Aorta (tissue), 5 donors: ENCODE measurements around the gene ZNF804B. TPM values are rescaled to one million over a fixed set of nuclear protein-coding genes. Genes with fewer than 3 reads are reported as not detected.

Experiments
- ATAC-seq: fragments of 200-7000 bp; cut with Tn5 transposase; one replicate; pipeline ENCODE4 v1.9.1; 2022; ENCODE audit warnings: moderate library complexity; ENCODE audit not compliant: low FRiP score
- DNase-seq, 2 donors: peaks; one replicate each; pipeline ENCODE4 v3.0.0-alpha.2; 2020
- H3K27ac ChIP-seq, 2 donors: one replicate each; pipeline ENCODE4 v1.5.1; 2013; ENCODE audit warnings: low read length in 2 of 2, mild to moderate bottlenecking in 2 of 2, moderate library complexity in 2 of 2, control low read depth in 1 of 2, inconsistent platforms in 1 of 2, low read depth in 1 of 2
- H3K27me3 ChIP-seq, 2 donors: one replicate each; pipeline ENCODE4 v1.6.1; 2013; ENCODE audit warnings: control low read depth in 1 of 2, low read length in 1 of 2, mild to moderate bottlenecking in 1 of 2, moderate library complexity in 1 of 2; ENCODE audit not compliant: insufficient read depth in 2 of 2, control insufficient read depth in 1 of 2
- H3K36me3 ChIP-seq, 2 donors: one replicate each; pipeline ENCODE4 v1.6.1; 2013; ENCODE audit warnings: control low read depth in 1 of 2, low read length in 1 of 2, mild to moderate bottlenecking in 1 of 2; ENCODE audit not compliant: insufficient read depth in 2 of 2, control insufficient read depth in 1 of 2
- H3K4me1 ChIP-seq, 2 donors: one replicate each; pipeline ENCODE4 v1.6.1; 2013; ENCODE audit warnings: low read length in 2 of 2, control low read depth in 1 of 2, mild to moderate bottlenecking in 1 of 2, moderate library complexity in 1 of 2; ENCODE audit not compliant: insufficient read depth in 2 of 2, control insufficient read depth in 1 of 2
- H3K4me3 ChIP-seq, 2 donors: one replicate each; pipeline ENCODE4 v1.5.1; 2013; ENCODE audit warnings: low read length in 2 of 2, control low read depth in 1 of 2, mild to moderate bottlenecking in 1 of 2
- H3K9me3 ChIP-seq: one replicate; pipeline ENCODE4 v1.6.1; 2013; ENCODE audit warnings: mild to moderate bottlenecking, low read length; ENCODE audit not compliant: control insufficient read depth
- WGBS, 2 donors: extraction: QIAGEN DNeasy Blood & Tissue Kit; methylation state at CpG; one replicate each; pipeline ENCODE4 v1.1.7; 2013; 5-methylcytosine and 5-hydroxymethylcytosine counted together
- intact Hi-C, 2 donors: fragments of 100-400 bp; cut with DNase I; formaldehyde crosslinking; loops; one replicate each; pipeline versions ENCODE4 v1.14.2 to v1.15.0; 2022
- polyA plus RNA-seq, 2 donors: library from polyadenylated mRNA; stranded (reverse); fragments of 200-250 nt; gene quantifications; one replicate each; pipeline ENCODE4 v1.2.3, GENCODE V29; 2013
- total RNA-seq, 2 donors: library from RNA; stranded (reverse); fragmentation: NEBNext Ultra II Directional; extraction: Animal tissue kit (Norgen Biotek cat#: 25700); gene quantifications; one replicate each; pipeline ENCODE4 v1.2.1, GENCODE V29; 2021
- donor health status: healthy with polysubstance abuse.
- donor health status: Bipolar disorder and iron deficiency.
- donor health status: DM: no; HTN: no; CAD: no.
- donor health status: DM: no; HTN: no; CAD: no.
- donor health status: DM: yes; HTN: yes; CAD: no.

The ZNF804B gene
- total and polyA plus RNA-seq, 4 donors, result not detected

DNA sequence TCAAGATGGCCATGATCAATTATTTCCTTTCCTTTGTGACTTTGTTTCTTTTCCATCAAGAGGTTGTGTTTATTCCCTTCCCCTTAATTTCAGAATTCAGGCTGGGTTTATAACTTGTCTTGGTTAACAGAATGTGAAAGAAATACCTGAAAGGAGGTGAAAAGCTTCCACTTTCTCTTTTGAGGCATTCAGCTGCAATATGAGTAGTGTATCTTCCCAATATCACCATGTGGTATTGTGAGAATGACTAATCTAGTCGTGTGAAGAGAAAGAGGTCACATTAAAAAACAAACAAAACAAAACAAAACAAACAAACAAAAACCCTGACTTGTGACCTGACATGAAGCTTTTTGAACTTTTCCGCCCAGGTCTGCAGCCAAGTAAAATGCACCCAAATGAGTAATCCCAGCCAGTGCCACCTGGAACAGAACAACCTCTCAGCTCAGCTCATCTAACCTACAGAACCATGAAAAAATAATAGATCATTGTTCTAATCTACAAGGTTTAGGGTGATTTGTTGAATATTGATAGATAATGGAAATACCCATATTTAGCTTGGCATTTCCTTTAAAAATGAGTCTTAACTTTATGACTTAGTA, 106.9 kb downstream of the ZNF804B start:
- 45 to 56% methylated on average over 2 of the region's 2 CpGs for WGBS, 2 donors
- no peak for DNase-seq
- H3K4me3 ChIP-seq, result no peak overlapping the region
- H3K9me3 ChIP-seq, result no peaks in the 10 kb centered on the region
- H3K36me3 ChIP-seq, result no peaks in the 10 kb centered on the region
- no peak for ATAC-seq
- H3K27me3 ChIP-seq, result no peaks in the 10 kb centered on the region
- intact Hi-C loops, result no loop called here
- H3K27ac ChIP-seq, result no peak overlapping the region
- no peaks in the 10 kb centered on the region for H3K4me1 ChIP-seq

DNA sequence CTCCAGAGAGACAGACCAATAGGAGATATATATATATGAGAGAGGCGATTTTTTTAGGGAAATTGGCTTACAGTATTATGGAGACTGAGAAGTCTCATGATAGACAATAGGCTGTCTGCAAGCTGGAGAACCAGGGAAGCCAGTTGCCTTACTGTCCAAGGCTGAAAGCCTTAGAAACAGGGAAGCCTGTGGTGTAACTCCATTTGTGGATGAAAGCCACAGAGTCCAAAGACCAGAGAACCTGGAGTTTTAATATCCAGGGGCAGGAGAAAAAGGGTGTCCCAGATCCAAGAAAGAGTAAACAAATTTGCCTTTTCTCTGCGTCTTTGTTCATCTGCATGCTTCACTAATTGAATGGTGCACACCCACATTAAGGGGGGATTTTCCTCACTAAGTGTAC, 107.7 kb downstream of the ZNF804B start:
- no peaks in the 10 kb centered on the region for H3K36me3 ChIP-seq
- 92 to 95% methylated on average over 2 of the region's 2 CpGs for WGBS, 2 donors
- H3K27me3 ChIP-seq, result no peaks in the 10 kb centered on the region
- H3K27ac ChIP-seq, result no peak overlapping the region
- ATAC-seq, result no peak
- no peaks in the 10 kb centered on the region for H3K4me1 ChIP-seq
- intact Hi-C loops, result no loop called here
- H3K4me3 ChIP-seq, result no peak overlapping the region
- no peaks in the 10 kb centered on the region for H3K9me3 ChIP-seq
- DNase-seq, result no peak

DNA sequence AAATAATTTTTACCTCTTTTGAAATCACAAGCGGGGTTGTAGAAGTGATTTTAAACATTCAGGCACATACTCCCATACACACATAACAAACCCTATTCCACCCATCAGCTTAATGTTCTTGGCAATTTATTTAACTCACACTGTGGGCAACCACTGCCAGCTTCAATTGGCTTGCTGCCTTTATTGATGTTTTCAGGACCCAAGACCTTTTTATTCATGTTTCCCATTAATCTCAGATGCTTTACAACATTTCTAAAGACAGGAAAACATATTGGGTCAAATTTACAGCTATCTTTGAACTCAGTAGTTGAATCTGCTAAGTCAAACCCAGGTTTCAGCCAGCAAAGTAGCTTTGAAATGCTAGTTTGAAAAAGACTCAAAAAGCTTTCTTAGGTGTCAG, 109.0 kb downstream of the ZNF804B start:
- H3K4me1 ChIP-seq, result no peaks in the 10 kb centered on the region
- no peaks in the 10 kb centered on the region for H3K36me3 ChIP-seq
- WGBS, 2 donors, result 36 to 62% methylated on average over 1 of the region's 1 CpG
- no peaks in the 10 kb centered on the region for H3K27me3 ChIP-seq
- intact Hi-C loops, result no loop called here
- DNase-seq (no peak), ATAC-seq (no peak)
- no peak overlapping the region for H3K27ac ChIP-seq
- H3K9me3 ChIP-seq, result no peaks in the 10 kb centered on the region
- H3K4me3 ChIP-seq, result no peak overlapping the region

DNA sequence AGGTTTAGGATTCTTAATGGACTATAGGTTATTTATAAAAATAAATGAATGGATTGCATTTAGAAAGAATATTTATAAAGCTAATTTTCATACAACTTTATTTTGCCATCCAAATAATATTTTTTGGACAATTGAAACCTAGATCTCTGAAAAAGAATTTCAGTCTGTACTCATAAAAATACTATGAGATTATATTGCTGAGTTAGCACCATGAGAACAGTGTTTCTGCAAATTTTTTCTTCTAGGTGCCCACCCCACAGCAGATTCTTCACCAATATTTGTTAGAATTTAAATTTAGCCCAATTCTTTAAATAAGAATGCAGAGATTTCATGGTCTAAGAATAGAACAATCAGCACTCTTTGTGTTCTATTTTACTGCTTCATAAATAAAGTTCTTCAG, 121.6 kb downstream of the ZNF804B start:
- H3K36me3 ChIP-seq, result no peaks in the 10 kb centered on the region
- H3K9me3 ChIP-seq, result no peaks in the 10 kb centered on the region
- H3K4me1 ChIP-seq, result no peaks in the 10 kb centered on the region
- H3K27ac ChIP-seq, result no peak overlapping the region
- intact Hi-C loops, result no loop called here
- H3K27me3 ChIP-seq, result no peaks in the 10 kb centered on the region
- no peak for DNase-seq
- no peak overlapping the region for H3K4me3 ChIP-seq
- no peak for ATAC-seq

DNA sequence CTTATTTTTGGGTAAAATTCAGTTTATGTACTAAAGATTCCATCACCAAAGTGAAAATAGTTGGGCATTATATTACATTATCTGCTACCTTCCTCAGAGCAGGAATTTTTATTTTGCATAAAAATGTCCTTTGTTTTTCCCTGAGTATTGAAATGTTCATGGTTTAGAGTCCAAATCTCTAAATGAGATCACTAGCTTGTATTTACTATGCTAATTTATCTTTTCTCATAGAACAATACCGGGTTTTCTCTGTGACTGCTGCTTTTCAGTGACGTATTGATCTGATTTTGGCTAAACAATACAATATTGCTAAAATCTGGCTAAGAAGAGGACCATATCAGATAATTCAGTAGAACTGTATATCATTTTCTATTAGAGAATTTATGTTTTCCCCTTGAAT, 125.6 kb downstream of the ZNF804B start:
- ATAC-seq, result no peak
- Histone ChIP-seq H3K27me3 (no peaks in the 10 kb centered on the region), H3K27ac (no peak overlapping the region), H3K4me1 (no peaks in the 10 kb centered on the region), H3K9me3 (no peaks in the 10 kb centered on the region), H3K4me3 (no peak overlapping the region), H3K36me3 (no peaks in the 10 kb centered on the region)
- intact Hi-C loops, result no loop called here
- WGBS, 2 donors, result 64 to 74% methylated on average over 2 of the region's 2 CpGs
- no peak for DNase-seq

DNA sequence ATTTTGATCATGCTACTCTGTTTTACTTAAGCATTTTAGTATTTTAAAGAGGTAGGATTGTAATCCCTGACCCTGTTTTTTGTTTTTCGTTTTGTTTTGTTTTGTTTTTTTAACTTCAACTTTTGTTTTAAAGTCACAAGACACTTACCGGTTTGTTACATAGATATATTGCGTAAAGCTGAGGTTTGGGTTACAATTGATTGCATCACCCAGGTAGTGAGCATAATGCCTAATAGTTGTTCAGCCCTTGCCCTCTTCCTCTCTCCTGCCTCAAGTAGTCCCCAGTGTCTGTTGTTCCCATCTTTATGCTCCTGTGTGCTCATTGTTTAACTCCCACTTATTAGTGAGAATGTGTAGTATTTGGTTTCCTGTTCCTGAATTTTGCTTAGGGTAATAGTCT, 129.2 kb downstream of the ZNF804B start:
- 65 to 84% methylated on average over 3 of the region's 3 CpGs for WGBS, 2 donors
- no peak for ATAC-seq
- intact Hi-C loops, result no loop called here
- Histone ChIP-seq H3K4me1 (no peaks in the 10 kb centered on the region), H3K36me3 (no peaks in the 10 kb centered on the region), H3K9me3 (no peaks in the 10 kb centered on the region), H3K27me3 (no peaks in the 10 kb centered on the region), H3K4me3 (no peak overlapping the region), H3K27ac (no peak overlapping the region)
- no peak for DNase-seq

DNA sequence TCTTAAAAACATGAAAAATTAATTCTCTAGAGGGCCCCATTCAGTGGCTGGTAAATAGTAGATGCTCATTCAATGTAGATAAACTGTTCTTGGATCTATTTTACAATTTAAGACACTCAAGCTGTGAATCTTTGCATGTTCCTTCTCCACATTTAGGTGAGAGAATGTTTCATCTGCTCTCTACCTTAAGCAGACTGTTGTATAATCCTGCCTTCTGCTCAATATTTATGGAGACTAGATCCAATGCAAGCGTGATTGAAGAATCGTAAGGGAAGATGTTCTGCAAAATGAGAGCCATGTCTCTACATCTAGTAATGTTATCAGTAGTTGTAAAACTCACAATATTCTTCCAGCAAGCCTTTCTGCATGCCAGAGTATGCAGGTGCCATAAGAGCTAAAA, 151.0 kb downstream of the ZNF804B start:
- Histone ChIP-seq H3K27ac (no peak overlapping the region), H3K27me3 (no peaks in the 10 kb centered on the region), H3K36me3 (no peaks in the 10 kb centered on the region), H3K4me3 (no peak overlapping the region), H3K9me3 (no peaks in the 10 kb centered on the region), H3K4me1 (no peaks in the 10 kb centered on the region)
- DNase-seq (no peak), ATAC-seq (no peak)
- WGBS, 2 donors, result 86 to 90% methylated on average over 2 of the region's 2 CpGs
- intact Hi-C loops, result no loop called here

DNA sequence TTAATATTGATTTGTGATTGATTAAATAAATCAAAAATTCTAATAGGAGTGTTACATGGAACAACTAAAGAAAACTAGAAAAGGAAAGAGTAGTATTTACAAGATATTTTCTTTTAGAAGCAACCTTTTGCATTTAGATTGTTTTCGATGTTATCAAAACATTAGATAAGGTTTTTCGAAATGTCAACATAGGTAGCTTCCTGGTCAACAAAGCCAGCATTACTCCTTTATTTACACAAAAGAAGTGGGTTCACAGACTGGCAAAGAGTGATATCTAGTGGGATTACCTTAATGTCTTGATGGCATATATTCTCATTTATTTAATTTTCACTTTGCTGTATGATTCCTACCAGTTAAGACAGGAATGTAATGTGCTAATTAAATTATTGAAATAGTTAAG, 153.4 kb downstream of the ZNF804B start:
- ATAC-seq (no peak), DNase-seq (no peak)
- H3K27ac ChIP-seq, result no peak overlapping the region
- no peaks in the 10 kb centered on the region for H3K4me1 ChIP-seq
- no peaks in the 10 kb centered on the region for H3K27me3 ChIP-seq
- no peak overlapping the region for H3K4me3 ChIP-seq
- no peaks in the 10 kb centered on the region for H3K36me3 ChIP-seq
- WGBS, 2 donors, result 74 to 80% methylated on average over 2 of the region's 2 CpGs
- no peaks in the 10 kb centered on the region for H3K9me3 ChIP-seq
- intact Hi-C loops, result no loop called here

DNA sequence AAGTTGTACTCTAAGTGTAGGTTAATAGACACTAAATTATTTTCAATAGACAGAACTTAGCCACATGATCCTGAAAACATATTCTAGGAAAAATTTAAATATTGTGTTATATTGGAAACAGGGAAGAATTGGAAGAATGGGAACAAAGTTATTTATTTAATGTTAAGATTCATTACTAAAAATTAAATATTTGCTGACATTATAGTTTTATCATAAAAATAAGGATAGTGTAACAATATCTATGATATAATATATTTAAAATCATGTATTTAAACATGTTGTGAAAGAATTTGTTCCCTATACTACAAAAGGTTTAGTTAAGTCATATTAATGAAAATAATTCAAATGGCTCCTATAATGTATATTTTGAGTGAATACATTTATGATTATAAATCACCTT, 156.1 kb downstream of the ZNF804B start:
- intact Hi-C loops, result no loop called here
- Histone ChIP-seq H3K27ac (no peak overlapping the region), H3K4me3 (no peak overlapping the region), H3K36me3 (no peaks in the 10 kb centered on the region), H3K9me3 (no peaks in the 10 kb centered on the region), H3K4me1 (no peaks in the 10 kb centered on the region), H3K27me3 (no peaks in the 10 kb centered on the region)
- DNase-seq (no peak), ATAC-seq (no peak)
